SKM-1 treated with dmso at 0.1 percent for 144 hours (cell line): ENCODE measurements around the gene HSD11B2.

Experiments
- DNase-seq: peaks from one replicate; lab custom pipeline; 2025; ENCODE audit not compliant: unreplicated experiment; lab: John Stamatoyannopoulos, UW

Gene HSD11B2

GRCh38 chr16:67470359-67470758 is 39.4 kb downstream of the HSD11B2 start:
- no peak for DNase-seq

DNA sequence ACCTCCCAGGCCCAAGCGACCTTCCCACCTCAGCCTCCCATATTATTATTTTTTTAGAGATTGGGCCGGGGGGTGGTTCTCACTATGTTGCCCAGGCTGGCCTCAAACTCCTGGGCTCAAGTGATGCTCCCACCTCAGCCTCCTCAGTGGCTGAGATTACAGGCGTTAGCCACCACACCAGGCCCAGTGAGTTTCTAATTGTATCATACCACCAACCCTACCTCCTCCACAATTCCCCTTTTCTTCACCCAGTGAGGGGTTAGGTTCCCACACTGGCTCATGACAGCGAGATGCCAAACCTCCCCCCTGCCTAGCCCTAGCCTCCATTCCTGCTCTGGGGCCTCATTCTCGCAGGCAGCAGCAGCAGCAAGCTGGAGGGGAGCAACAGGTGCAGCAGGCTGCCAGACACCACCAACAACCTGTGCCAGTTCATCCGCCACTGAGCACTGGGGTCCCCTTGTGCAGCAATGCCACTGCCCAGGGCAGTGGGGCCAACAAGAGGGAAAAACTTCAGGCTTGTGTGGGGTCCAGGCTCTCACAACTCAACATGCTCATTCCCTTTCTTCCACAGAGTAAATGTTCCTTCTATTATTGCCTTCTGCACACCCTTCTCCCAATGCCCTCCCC is 41.0 kb downstream of the HSD11B2 start:
- DNase-seq = no peak

- DNase-seq = no peak
Observed at GRCh38 chr16:67474551-67475455, 43.9 kb downstream of the HSD11B2 start.

DNA sequence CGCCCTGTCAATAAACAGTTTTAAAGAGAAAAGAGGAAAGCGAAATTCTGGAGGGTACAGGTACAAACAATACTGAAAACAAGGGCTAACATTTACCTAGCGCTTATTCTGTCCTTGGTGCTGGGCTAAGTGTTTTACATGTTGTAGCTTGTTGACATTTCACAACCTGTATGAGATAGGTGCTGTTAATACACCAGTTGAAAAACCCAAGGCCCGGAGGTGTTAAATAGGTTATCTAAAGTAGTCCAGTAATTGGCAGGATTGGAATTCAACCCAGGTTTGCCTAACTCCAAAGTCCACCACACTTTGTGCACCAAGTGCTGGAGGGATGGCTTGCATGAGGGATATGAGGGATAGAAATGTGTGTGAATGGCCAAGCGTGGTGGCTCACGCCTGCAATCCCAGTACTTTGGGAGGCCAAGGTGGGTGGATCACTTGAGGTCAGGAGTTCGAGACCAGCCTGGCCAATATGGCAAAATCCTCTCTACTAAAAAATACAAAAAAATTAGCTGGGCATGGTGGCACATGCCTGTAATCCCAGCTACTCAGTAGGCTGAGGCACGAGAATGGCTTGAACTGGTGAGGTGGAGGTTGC is 47.1 kb downstream of the HSD11B2 start:
- no peak for DNase-seq

DNA sequence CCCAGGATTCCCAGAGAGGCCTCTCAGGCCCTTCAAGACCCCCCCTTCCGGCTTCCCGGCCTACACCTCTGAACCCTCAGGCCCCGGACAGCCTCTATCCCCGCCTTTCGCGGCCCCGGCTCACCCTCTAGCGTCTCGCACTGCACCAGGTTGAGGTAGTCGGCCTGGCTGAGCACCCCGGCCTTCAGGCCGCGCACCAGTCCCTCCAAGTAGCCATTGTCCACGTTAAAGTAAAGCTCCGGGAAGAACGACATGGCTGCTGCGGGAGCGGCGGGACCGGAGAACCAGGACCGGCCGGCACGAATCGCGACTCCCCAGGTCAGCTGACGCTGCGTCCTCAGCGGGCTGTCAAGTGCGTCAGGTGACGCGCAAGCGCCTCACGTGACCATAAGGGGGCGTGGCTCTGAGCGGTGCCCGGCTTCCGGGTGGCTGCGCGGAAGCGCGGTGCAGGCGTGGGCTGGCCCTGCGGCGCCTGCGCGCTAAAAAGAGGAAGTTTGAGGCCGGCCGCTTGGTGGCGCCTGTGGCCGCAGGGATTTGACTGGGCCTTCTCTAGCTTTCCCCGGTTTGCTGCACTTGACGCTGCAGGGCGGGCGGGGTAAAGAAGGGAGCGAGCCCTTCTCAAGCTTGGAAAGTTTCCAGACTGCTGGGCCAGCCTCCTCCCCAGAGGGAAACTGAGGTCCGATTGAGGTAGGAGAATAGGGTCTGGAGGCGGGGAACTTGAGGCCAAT is 50.1 kb downstream of the HSD11B2 start, which contains the start of gene ATP6V0D1:
TSS of gene ATP6V0D1 (minus strand) at position 325 of the 728 bp plus-strand sequence. CDS start at position 254, 71 bp downstream.
- peak; percentile 97 for DNase-seq

- no peak for DNase-seq
Observed at GRCh38 chr16:67481561-67482232, 50.8 kb downstream of the HSD11B2 start.

GRCh38 chr16:67482233-67482924 is 51.5 kb downstream of the HSD11B2 start:
- DNase-seq = no peak

- no peak for DNase-seq
Observed at GRCh38 chr16:67483150-67483549, 52.2 kb downstream of the HSD11B2 start, which contains the start of gene AGRP. Gene AGRP (minus strand): TSS chr16:67483547. CDS start chr16:67483398, 149 bp downstream.

- DNase-seq = no peak
Observed at GRCh38 chr16:67483731-67484525, 53.0 kb downstream of the HSD11B2 start.

GRCh38 chr16:67486805-67487204 is 55.9 kb downstream of the HSD11B2 start:
- no peak for DNase-seq
